Ishikawa (cell line): ENCODE data around the gene LITAF.

ENCODE experiments used
- CEBPB ChIP-seq: IDR thresholded peaks from 2 replicates; pipeline ENCODE4 v1.6.1; 2012
- CREB1 ChIP-seq: IDR thresholded peaks from 2 replicates; pipeline ENCODE4 v1.6.1; 2012; ENCODE audit warnings: low read depth
- EGR1 ChIP-seq: IDR thresholded peaks from 2 replicates; pipeline ENCODE4 v1.6.1; 2012
- EP300 ChIP-seq: IDR thresholded peaks from 2 replicates; pipeline ENCODE4 v1.6.1; 2012; ENCODE audit warnings: borderline replicate concordance
- FOXM1 ChIP-seq: IDR thresholded peaks from 2 replicates; pipeline ENCODE4 v1.6.1; 2012; ENCODE audit warnings: low read depth, borderline replicate concordance
- MAX ChIP-seq: IDR thresholded peaks from 2 replicates; pipeline ENCODE4 v1.6.1; 2012
- NFIC ChIP-seq: IDR thresholded peaks from 2 replicates; pipeline ENCODE4 v1.6.1; 2012
- RAD21 ChIP-seq: IDR thresholded peaks from 2 replicates; pipeline ENCODE4 v1.6.1; 2012; ENCODE audit warnings: low read depth
- REST ChIP-seq: IDR thresholded peaks from 2 replicates; pipeline ENCODE4 v1.6.1; 2012; ENCODE audit warnings: low read depth, mild to moderate bottlenecking
- TAF1 ChIP-seq: IDR thresholded peaks from 2 replicates; pipeline ENCODE4 v1.6.1; 2012; ENCODE audit warnings: low read depth, mild to moderate bottlenecking
- TCF12 ChIP-seq: IDR thresholded peaks from 2 replicates; pipeline ENCODE4 v1.6.1; 2012; ENCODE audit warnings: low read depth
- TEAD4 ChIP-seq: IDR thresholded peaks from 2 replicates; pipeline ENCODE4 v1.6.1; 2012
- YY1 ChIP-seq: IDR thresholded peaks from 2 replicates; pipeline ENCODE4 v1.6.1; 2012; ENCODE audit warnings: low read depth
- ZBTB7A ChIP-seq: IDR thresholded peaks from 2 replicates; pipeline ENCODE4 v1.6.1; 2012; ENCODE audit warnings: low read depth
- TF ChIP-seq, protein P1 (sequence below): IDR thresholded peaks from 2 replicates; pipeline ENCODE4 v1.6.1; 2012

LITAF gene

GRCh38 chr16:11556945-11557720 is 29.6 kb downstream of the LITAF start:
- no peak for TF ChIP-seq REST
- TF ChIP-seq NFIC = no peak
- no peak for TF ChIP-seq RAD21
- TF ChIP-seq TAF1 = no peak
- no peak for TF ChIP-seq CREB1
- TF ChIP-seq MAX = no peak
- TF ChIP-seq TEAD4 = no peak

DNA sequence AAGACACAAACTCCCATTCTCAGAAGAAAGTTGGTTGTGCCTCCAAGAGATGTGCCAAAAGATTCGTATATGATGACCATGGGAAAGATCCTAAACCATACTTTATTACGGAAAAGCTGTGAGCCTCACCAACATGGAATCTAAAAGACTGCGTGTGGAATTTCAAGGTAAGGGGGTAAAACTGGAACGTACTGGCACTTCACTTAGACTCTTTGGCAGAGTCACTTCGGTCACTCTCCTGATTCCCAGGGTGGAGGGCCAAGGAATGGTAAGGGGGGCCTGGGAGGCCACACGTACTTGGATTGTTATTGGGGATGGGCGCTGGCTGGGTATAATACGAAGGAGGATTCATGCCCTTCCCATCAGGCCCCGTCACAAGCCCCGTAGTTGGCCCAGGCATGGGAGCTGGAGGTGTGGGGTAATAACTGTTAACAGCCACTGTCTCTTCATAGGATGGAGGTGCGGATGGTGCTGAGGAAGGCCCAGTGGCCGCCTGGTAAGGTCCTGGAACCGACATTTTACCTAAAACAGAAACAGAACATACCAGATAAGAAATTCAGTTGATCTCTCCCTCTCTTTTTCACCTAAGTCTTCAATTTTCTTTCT is 30.4 kb downstream of the LITAF start:
- TF ChIP-seq YY1 (no peak), NFIC (no peak), RAD21 (no peak), EP300 (no peak), FOXM1 (no peak), CEBPB (no peak), EGR1 (no peak), CREB1 (no peak), TEAD4 (no peak), MAX (no peak), ZBTB7A (no peak), TCF12 (no peak), REST (no peak), TAF1 (no peak)
- TF ChIP-seq, protein P1, sequence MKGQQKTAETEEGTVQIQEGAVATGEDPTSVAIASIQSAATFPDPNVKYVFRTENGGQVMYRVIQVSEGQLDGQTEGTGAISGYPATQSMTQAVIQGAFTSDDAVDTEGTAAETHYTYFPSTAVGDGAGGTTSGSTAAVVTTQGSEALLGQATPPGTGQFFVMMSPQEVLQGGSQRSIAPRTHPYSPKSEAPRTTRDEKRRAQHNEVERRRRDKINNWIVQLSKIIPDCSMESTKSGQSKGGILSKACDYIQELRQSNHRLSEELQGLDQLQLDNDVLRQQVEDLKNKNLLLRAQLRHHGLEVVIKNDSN = no peak

DNA sequence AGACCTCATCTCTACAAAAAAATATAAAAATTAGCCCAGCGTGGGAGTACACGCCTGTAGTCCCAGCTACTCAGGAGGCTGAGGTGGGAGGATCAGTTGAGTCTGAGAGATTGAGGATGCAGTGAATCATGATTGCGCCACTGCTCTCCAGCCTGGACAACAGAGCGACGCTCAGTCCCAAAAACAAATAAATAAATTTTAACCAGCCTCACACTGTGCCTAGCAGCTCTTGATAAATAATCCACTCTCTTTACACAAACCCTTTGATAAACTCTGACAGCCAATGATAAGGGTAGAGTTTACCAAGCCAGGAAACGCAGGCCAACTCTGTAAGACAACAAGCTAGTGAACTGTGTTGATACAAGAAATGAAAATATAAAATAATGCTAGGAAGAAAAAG is 32.7 kb downstream of the LITAF start:
- TF ChIP-seq TAF1 (no peak), RAD21 (no peak), TCF12 (no peak), EGR1 (no peak), ZBTB7A (no peak), NFIC (no peak), FOXM1 (no peak), CEBPB (no peak), MAX (no peak), EP300 (no peak), YY1 (no peak), REST (no peak), TEAD4 (no peak), CREB1 (no peak)
- TF ChIP-seq, protein P1 = no peak

DNA sequence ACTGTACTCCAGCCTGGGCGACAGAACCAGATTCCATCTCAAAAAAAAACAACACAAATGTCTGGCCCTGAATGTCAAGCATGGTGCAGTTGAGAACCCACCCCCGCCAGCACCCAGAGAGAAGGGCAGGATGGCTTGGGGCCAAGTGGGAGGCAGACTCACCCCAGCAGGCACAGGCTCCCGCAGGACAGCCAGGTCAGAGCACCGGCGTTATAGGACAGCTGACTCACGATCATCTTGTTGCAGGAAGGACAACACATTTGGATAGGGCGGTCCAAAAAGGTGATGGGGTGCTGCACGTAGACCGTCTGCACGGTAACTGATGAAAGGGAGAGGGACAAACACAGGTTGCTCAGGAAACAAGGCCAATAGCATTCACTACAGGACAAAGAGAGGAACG is 33.3 kb downstream of the LITAF start:
- TF ChIP-seq ZBTB7A (no peak), CEBPB (no peak)
